K562 (cell line): ENCODE measurements around the gene GLYAT. TPM values are rescaled to one million over a fixed set of nuclear protein-coding genes. Genes with fewer than 3 reads are reported as not detected.

Experiments
- ATAC-seq: fragments of 200-7000 bp; cut with Tn5 transposase; 3 replicates; pipeline ENCODE4 v1.9.1; 2020; ENCODE audit warnings: moderate library complexity
- BruUV-seq: library from RNA; stranded (reverse); fragments of 400-500 nt; replicated peaks from 2 replicates; lab custom pipeline; 2021; lab: Mats Ljungman, UMichigan
- CTCF ChIA-PET: fragments of 300-600 bp; formaldehyde crosslinking; extraction: SDS; loops from one replicate; lab custom pipeline; 2021; ENCODE audit warnings: low intra/inter-chr PET ratio; lab: Yijun Ruan, JAX
- POLR2A ChIA-PET: fragments of 300-600, 350-650 bp; sonication (Branson Sonifier 250); formaldehyde crosslinking; extraction: SDS; loops from one replicate; lab custom pipeline; 2021; ENCODE audit warnings: antibody characterized with exemption, inconsistent platforms; lab: Yijun Ruan, JAX
- DNase-seq, 4 experiments: peaks; one replicate each; pipeline versions ENCODE4 v3.0.0 to v3.0.0-alpha.2; 2011 to 2018; ENCODE audit warnings: low spot score in 3 of 4, mixed read lengths in 3 of 4; ENCODE audit errors: extremely low read depth in 1 of 4
- FAIRE-seq: peaks from 2 replicates; lab custom pipeline; 2011; peaks lifted over from hg19 to GRCh38; lab: Jason Lieb, UNC
- H2AFZ ChIP-seq: 2 replicates; pipeline ENCODE4 v1.6.0; 2011; ENCODE audit warnings: low read depth, low read length, control low read depth, inconsistent platforms
- H3K27ac ChIP-seq: fragments of 200-600 bp; 3 replicates; pipeline ENCODE4 v1.8.0; 2011; ENCODE audit warnings: low read depth, mild to moderate bottlenecking, control low read depth, inconsistent platforms, low read length, moderate library complexity, mixed read lengths; ENCODE audit errors: extremely low read depth
- H3K27me3 ChIP-seq, 2 experiments: fragments of 300-600 bp in 1 of 2; 2 replicates in 1 of 2; 3 replicates in 1 of 2; pipeline versions ENCODE4 v1.6.0 to v1.8.0; 2011; ENCODE audit warnings: inconsistent platforms in 2 of 2, low read length in 2 of 2, mild to moderate bottlenecking in 1 of 2, mixed read lengths in 1 of 2, moderate library complexity in 1 of 2; ENCODE audit not compliant: control insufficient read depth in 2 of 2, insufficient read depth in 2 of 2
- H3K36me3 ChIP-seq: fragments of 300-600 bp; 3 replicates; pipeline ENCODE4 v1.8.0; 2011; ENCODE audit warnings: mild to moderate bottlenecking, low read length, inconsistent platforms; ENCODE audit not compliant: control insufficient read depth, insufficient read depth
- H3K4me1 ChIP-seq, 2 experiments: fragments of 200-600 bp in 1 of 2; replicated peaks in 1 of 2; 2 replicates in 1 of 2; 3 replicates in 1 of 2; pipeline versions ENCODE4 v1.5.1 to v1.8.0; 2011; ENCODE audit warnings: inconsistent platforms in 2 of 2, low read length in 2 of 2, mild to moderate bottlenecking in 1 of 2, mixed read lengths in 1 of 2, moderate library complexity in 1 of 2; ENCODE audit not compliant: control insufficient read depth in 2 of 2, insufficient read depth in 2 of 2
- H3K4me2 ChIP-seq: 2 replicates; pipeline ENCODE4 v1.6.1; 2011; ENCODE audit warnings: low read length, control low read depth, inconsistent platforms, mixed read lengths; ENCODE audit not compliant: insufficient read depth
- H3K4me3 ChIP-seq: fragments of 200-600 bp; sonication (generic), shearing (Covaris generic); 2 replicates; pipeline ENCODE4 v1.5.1; 2016; ENCODE audit warnings: control low read depth, inconsistent platforms
- H3K79me2 ChIP-seq: fragments of 200-600 bp; 3 replicates; pipeline ENCODE4 v1.8.0; 2011; ENCODE audit warnings: low read length, inconsistent platforms; ENCODE audit not compliant: control insufficient read depth, insufficient read depth
- H3K9ac ChIP-seq, 2 experiments: 2 replicates each; pipeline versions ENCODE4 v1.6.0 to v1.6.1; 2011; ENCODE audit warnings: low read depth in 2 of 2, low read length in 2 of 2, control low read depth in 1 of 2, inconsistent platforms in 1 of 2, mild to moderate bottlenecking in 1 of 2, mixed read lengths in 1 of 2; ENCODE audit not compliant: insufficient read depth in 1 of 2
- H3K9me1 ChIP-seq: one replicate; pipeline ENCODE4 v1.6.0; 2011; ENCODE audit warnings: inconsistent platforms, mild to moderate bottlenecking, low read length, moderate library complexity; ENCODE audit not compliant: control insufficient read depth, insufficient read depth
- H3K9me3 ChIP-seq: replicated peaks from 2 replicates; pipeline ENCODE4 v1.5.1; 2011; ENCODE audit warnings: low read depth, low read length, inconsistent platforms; ENCODE audit not compliant: control insufficient read depth, insufficient read depth
- H4K20me1 ChIP-seq: replicated peaks from 2 replicates; pipeline ENCODE4 v1.6.1; 2011; ENCODE audit warnings: low read length, inconsistent platforms, mixed read lengths; ENCODE audit not compliant: control insufficient read depth, insufficient read depth
- E2F8 ChIP-seq: fragments of 450-650 bp; IDR thresholded peaks from 2 replicates; pipeline ENCODE4 v1.7.1; 2018; ENCODE audit warnings: mild to moderate bottlenecking, low read depth; ENCODE audit not compliant: partially characterized antibody
- ERF ChIP-seq: fragments of 450-650 bp; formaldehyde crosslinking; IDR thresholded peaks from 2 replicates; pipeline ENCODE4 v1.4.0; 2020; ENCODE audit warnings: mild to moderate bottlenecking, mixed read lengths
- ESRRA ChIP-seq: fragments of 450-650 bp; IDR thresholded peaks from 2 replicates; pipeline ENCODE4 v1.6.1; 2014; ENCODE audit warnings: low read depth, mild to moderate bottlenecking, moderate library complexity, borderline replicate concordance
- HCFC1 ChIP-seq: IDR thresholded peaks from 2 replicates; pipeline ENCODE4 v1.6.1; 2012; ENCODE audit warnings: low read depth, low read length, improper control_type of control experiment
- HMGN3 ChIP-seq: IDR thresholded peaks from 2 replicates; pipeline ENCODE4 v1.6.1; 2011; ENCODE audit warnings: borderline replicate concordance, low read depth, mild to moderate bottlenecking, mixed read lengths, low read length; ENCODE audit not compliant: insufficient read length; ENCODE audit errors: extremely low read depth
- IRF1 ChIP-seq: sonication (generic); formaldehyde crosslinking; IDR thresholded peaks from 2 replicates; pipeline ENCODE4 v1.8.0; 2022; ENCODE audit warnings: missing genetic modification reagents, mild to moderate bottlenecking, borderline replicate concordance
- NCOR1 ChIP-seq: fragments of 450-650 bp; IDR thresholded peaks from 2 replicates; pipeline ENCODE4 v1.6.1; 2016; ENCODE audit warnings: mild to moderate bottlenecking, moderate library complexity
- NELFE ChIP-seq: IDR thresholded peaks from 2 replicates; pipeline ENCODE4 v1.6.1; 2011; ENCODE audit warnings: mild to moderate bottlenecking; ENCODE audit not compliant: insufficient read depth, insufficient read length
- NR3C1 ChIP-seq: sonication (generic); formaldehyde crosslinking; IDR thresholded peaks from 2 replicates; pipeline ENCODE4 v1.8.1; 2022; ENCODE audit warnings: missing genetic modification reagents
- PTRF ChIP-seq: fragments of 450-650 bp; IDR thresholded peaks from 2 replicates; pipeline ENCODE4 v1.6.1; 2016; ENCODE audit warnings: mild to moderate bottlenecking, missing genetic modification characterization, missing compliant biosample characterization
- RBM14 ChIP-seq: fragments of 200-400 bp; formaldehyde crosslinking; IDR thresholded peaks from 2 replicates; pipeline ENCODE4 v1.6.1; 2018; ENCODE audit warnings: low read depth, mild to moderate bottlenecking, low read length, moderate library complexity, borderline replicate concordance; ENCODE audit not compliant: insufficient read depth
- RBM15 ChIP-seq: fragments of 200-400 bp; formaldehyde crosslinking; IDR thresholded peaks from 2 replicates; pipeline ENCODE4 v1.6.1; 2018; ENCODE audit warnings: mild to moderate bottlenecking, low read length, moderate library complexity; ENCODE audit not compliant: insufficient read depth
- RCOR1 ChIP-seq, 2 experiments: IDR thresholded peaks; 2 replicates each; pipeline ENCODE4 v1.6.1; 2012; ENCODE audit warnings: low read depth in 2 of 2, low read length in 2 of 2, borderline replicate concordance in 1 of 2, improper control_type of control experiment in 1 of 2
- TFAM ChIP-seq: fragments of 250-450 bp; sonication (Bioruptor Pico); conservative IDR thresholded peaks from 2 replicates; pipeline ENCODE4 v1.5.0; 2021; ENCODE audit warnings: mild to moderate bottlenecking, moderate library complexity
- TSC22D4 ChIP-seq: fragments of 450-650 bp; IDR thresholded peaks from 2 replicates; pipeline ENCODE4 v1.6.1; 2016; ENCODE audit warnings: missing genetic modification characterization, missing biosample characterization, control low read depth
- ZNF23 ChIP-seq: fragments of 250-450 bp; sonication (Bioruptor Pico); IDR thresholded peaks from 2 replicates; pipeline ENCODE4 v1.4.0; 2020; ENCODE audit warnings: mild to moderate bottlenecking
- WGBS: fragments of 100-300 bp; shearing (Covaris generic); methylation state at CpG from one replicate; pipeline ENCODE4 v1.1.6; 2016; ENCODE audit warnings: low coverage, mixed read lengths; ENCODE audit not compliant: insufficient coverage; ENCODE audit errors: missing lambda C conversion rate; 5-methylcytosine and 5-hydroxymethylcytosine counted together
- in situ Hi-C: fragments of 300-500 bp; cut with MboI; formaldehyde crosslinking; loops from 4 replicates; pipeline ENCODE4 v1.15.0; 2018; ENCODE audit warnings: inconsistent platforms, mixed read lengths
- intact Hi-C: fragments of 100-400 bp; cut with micrococcal nuclease; formaldehyde crosslinking; loops from 2 replicates; pipeline ENCODE4 v1.14.2; 2022
- polyA plus RNA-seq, 8 experiments: library from polyadenylated mRNA; depleted of rRNA in 4 of 8; stranded (reverse) in 5 of 8; unstranded in 3 of 8; fragments of >200 nt; fragmentation: Nextera tagmentation in 2 of 8; fragmentation: Illumina TruSeq in 1 of 8; extraction: Ambion mirVana in 2 of 8; extraction: Trizol in 1 of 8; gene quantifications; 2 replicates each; pipeline versions ENCODE4 v1.2.1 to v1.2.3, GENCODE V29; 2011 to 2014; ENCODE audit warnings: inconsistent platforms in 1 of 8, missing spikeins in 1 of 8
- total RNA-seq, 7 experiments: library from RNA; depleted of rRNA in 6 of 7; stranded (reverse); fragments of >200 nt in 6 of 7; fragmentation: Illumina TruSeq in 2 of 7; extraction: Trizol in 2 of 7; gene quantifications; 2 replicates each; pipeline versions ENCODE4 v1.2.1 to v1.2.3, GENCODE V29; 2011 to 2021; ENCODE audit warnings: low replicate concordance in 1 of 7
- TF ChIP-seq, protein P1 (sequence below): sonication (generic); formaldehyde crosslinking; IDR thresholded peaks from 2 replicates; pipeline ENCODE4 v1.8.0; 2022; ENCODE audit warnings: missing genetic modification reagents, mild to moderate bottlenecking, borderline replicate concordance

Gene GLYAT
- total and polyA plus RNA-seq, 9 of the 15 experiments (the other 6 are each of a cell fraction or from before 2014, with no cell fraction given): not detected

DNA sequence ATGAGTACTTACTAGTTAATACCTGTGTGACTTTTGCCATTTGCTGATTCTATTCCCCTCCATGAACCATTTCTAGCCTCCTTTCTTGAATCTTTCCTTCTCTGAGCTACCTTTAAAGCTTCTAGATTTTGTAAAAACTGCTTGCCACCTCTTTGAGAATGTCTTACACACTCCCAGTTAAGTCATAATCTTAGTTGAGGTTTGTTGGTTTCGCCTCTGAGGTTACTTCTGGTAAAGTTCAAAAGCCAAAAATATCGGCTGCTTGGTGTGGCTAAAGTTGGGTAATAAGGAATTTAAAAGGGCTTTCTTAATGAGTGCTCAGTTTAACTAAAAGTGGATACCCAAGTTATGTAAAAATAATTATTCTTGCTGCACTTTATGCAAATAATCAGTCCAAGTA is 10.4 kb upstream of the GLYAT start:
- ChIA-PET POLR2A (interaction anchor here (0.6 kb wide), 1 partner anchor 12 kb away, joined by 3 read pairs; no protein-coding TSS in a partner anchor), CTCF (no interaction called here)
- Histone ChIP-seq H3K27ac (no peak overlapping the region), H3K9ac (no peak overlapping the region), H3K9me3 (peaks cover 12% of the 10 kb centered on the region; the same call in 1 of the 2 replicates), H3K4me1 (peaks cover 3 to 37% of the 10 kb centered on the region in 2 experiments; a peak in 4 of 5 replicates), H3K27me3 (no peaks in the 10 kb centered on the region), H3K4me3 (no peak overlapping the region), H4K20me1 (no peaks in the 10 kb centered on the region), H3K79me2 (no peaks in the 10 kb centered on the region), H3K9me1 (no peaks in the 10 kb centered on the region), H3K4me2 (no peak overlapping the region), H2AFZ (no peak overlapping the region), H3K36me3 (no peaks in the 10 kb centered on the region)
- ATAC-seq (no peak), DNase-seq (no peak), FAIRE-seq (no peak)
- intact Hi-C loops: no loop called here
- WGBS: 51% methylated on average over 2 of the region's 2 CpGs
- BruUV-seq: no TSS peak
- in situ Hi-C loops: no loop called here
- TF ChIP-seq RCOR1 (IDR thresholded peaks at IDR 0.05; ENCODE audit: borderline replicate concordance in 1 of 2, low read depth in 2 of 2, low read length in 2 of 2) (no peak), ERF (no peak), NELFE (no peak), PTRF (tag) (no peak), ZNF23 (CRISPR knock-in tag) (no peak), IRF1 (CRISPR knock-in tag) (no peak), ESRRA (no peak), RBM14 (no peak), TFAM (no peak), TSC22D4 (tag) (no peak), E2F8 (no peak), NCOR1 (no peak), HCFC1 (no peak), HMGN3 (no peak), NR3C1 (CRISPR knock-in tag) (no peak), RBM15 (no peak)
- TF ChIP-seq, protein P1, sequence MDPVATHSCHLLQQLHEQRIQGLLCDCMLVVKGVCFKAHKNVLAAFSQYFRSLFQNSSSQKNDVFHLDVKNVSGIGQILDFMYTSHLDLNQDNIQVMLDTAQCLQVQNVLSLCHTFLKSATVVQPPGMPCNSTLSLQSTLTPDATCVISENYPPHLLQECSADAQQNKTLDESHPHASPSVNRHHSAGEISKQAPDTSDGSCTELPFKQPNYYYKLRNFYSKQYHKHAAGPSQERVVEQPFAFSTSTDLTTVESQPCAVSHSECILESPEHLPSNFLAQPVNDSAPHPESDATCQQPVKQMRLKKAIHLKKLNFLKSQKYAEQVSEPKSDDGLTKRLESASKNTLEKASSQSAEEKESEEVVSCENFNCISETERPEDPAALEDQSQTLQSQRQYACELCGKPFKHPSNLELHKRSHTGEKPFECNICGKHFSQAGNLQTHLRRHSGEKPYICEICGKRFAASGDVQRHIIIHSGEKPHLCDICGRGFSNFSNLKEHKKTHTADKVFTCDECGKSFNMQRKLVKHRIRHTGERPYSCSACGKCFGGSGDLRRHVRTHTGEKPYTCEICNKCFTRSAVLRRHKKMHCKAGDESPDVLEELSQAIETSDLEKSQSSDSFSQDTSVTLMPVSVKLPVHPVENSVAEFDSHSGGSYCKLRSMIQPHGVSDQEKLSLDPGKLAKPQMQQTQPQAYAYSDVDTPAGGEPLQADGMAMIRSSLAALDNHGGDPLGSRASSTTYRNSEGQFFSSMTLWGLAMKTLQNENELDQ: no peak
